ENCODE results near the gene COPZ2.
"Not testable (repeated sequence)": the region's sequence is repeated elsewhere in the genome, so short reads cannot be mapped to it uniquely, and the experiment has no call there.

The COPZ2 gene

GRCh38 chr17:48051283-48051682 is 13.7 kb upstream of the COPZ2 start:
- peaks cover 80% of the 10 kb centered on the region for H3K4me1 Mint-ChIP-seq
- peak overlapping the region; percentile 99 for H3K4me3 Mint-ChIP-seq

GRCh38 chr17:48048384-48049126 is 11.0 kb upstream of the COPZ2 start:
- DNase-seq (peak; percentile 41), ATAC-seq (peak; percentile 44)
- peaks cover 42% of the 10 kb centered on the region for H3K36me3 Mint-ChIP-seq (ENCODE audit: low read depth)
- H3K4me3 Mint-ChIP-seq = peak overlapping the region; percentile 99
- H3K9me3 Mint-ChIP-seq = no peaks in the 10 kb centered on the region
- peaks cover 67% of the 10 kb centered on the region for H3K4me1 Mint-ChIP-seq
- H3K27me3 Mint-ChIP-seq = no peaks in the 10 kb centered on the region
- H3K27ac Mint-ChIP-seq = peak overlapping the region; percentile 99

More at GRCh38 chr17:48051283-48051682, 13.7 kb upstream of the COPZ2 start:
- ATAC-seq (no peak), DNase-seq (no peak)
- Mint-ChIP-seq H3K27me3 (no peaks in the 10 kb centered on the region), H3K36me3 (ENCODE audit: low read depth) (peaks cover 54% of the 10 kb centered on the region), H3K9me3 (no peaks in the 10 kb centered on the region), H3K27ac (peak overlapping the region; percentile 19)

GRCh38 chr17:48047741-48048383 is 10.3 kb upstream of the COPZ2 start, which contains the start of gene NFE2L1:
Gene NFE2L1 (plus strand): TSS chr17:48048359. CDS start chr17:48051119, 2,760 bp downstream.
- Mint-ChIP-seq H3K9me3 (no peaks in the 10 kb centered on the region), H3K4me1 (peaks cover 60% of the 10 kb centered on the region), H3K4me3 (peak within 1 kb of the TSS; percentile 99), H3K27me3 (no peaks in the 10 kb centered on the region), H3K36me3 (ENCODE audit: low read depth) (peaks cover 38% of the 10 kb centered on the region), H3K27ac (peak within 1 kb of the TSS; percentile 99)
- ATAC-seq (peak; percentile 97), DNase-seq (peak; percentile 97)

- Mint-ChIP-seq H3K4me3 (peak overlapping the region; percentile 99), H3K27me3 (no peaks in the 10 kb centered on the region), H3K9me3 (no peaks in the 10 kb centered on the region), H3K4me1 (peaks cover 53% of the 10 kb centered on the region), H3K27ac (peak overlapping the region; percentile 99), H3K36me3 (ENCODE audit: low read depth) (peaks cover 36% of the 10 kb centered on the region)
- DNase-seq (no peak), ATAC-seq (no peak)
Observed at GRCh38 chr17:48047113-48047740, 9.6 kb upstream of the COPZ2 start.

GRCh38 chr17:48046296-48046695 is 8.7 kb upstream of the COPZ2 start:
- H3K4me1 Mint-ChIP-seq = peaks cover 44% of the 10 kb centered on the region

GRCh38 chr17:48045316-48046001 is 7.9 kb upstream of the COPZ2 start:
- Mint-ChIP-seq H3K4me1 (peaks cover 36% of the 10 kb centered on the region), H3K4me3 (peak overlapping the region; percentile 99), H3K9me3 (no peaks in the 10 kb centered on the region), H3K27ac (peak overlapping the region; percentile 99), H3K27me3 (peaks cover 2% of the 10 kb centered on the region), H3K36me3 (ENCODE audit: low read depth) (peaks cover 19% of the 10 kb centered on the region)
- no peak for DNase-seq
- ATAC-seq = no peak

More at GRCh38 chr17:48046296-48046695, 8.7 kb upstream of the COPZ2 start:
- peaks cover 28% of the 10 kb centered on the region for H3K36me3 Mint-ChIP-seq (ENCODE audit: low read depth)
- H3K4me3 Mint-ChIP-seq = peak overlapping the region; percentile 99
- H3K27me3 Mint-ChIP-seq = peaks cover under 1% of the 10 kb centered on the region
- DNase-seq = no peak
- H3K9me3 Mint-ChIP-seq = no peaks in the 10 kb centered on the region
- H3K27ac Mint-ChIP-seq = peak overlapping the region; percentile 99
- no peak for ATAC-seq

GRCh38 chr17:48044851-48045250 is 7.3 kb upstream of the COPZ2 start:
- Mint-ChIP-seq H3K27me3 (peaks cover 2% of the 10 kb centered on the region), H3K9me3 (no peaks in the 10 kb centered on the region), H3K27ac (no peak overlapping the region), H3K4me3 (no peak overlapping the region), H3K4me1 (peaks cover 30% of the 10 kb centered on the region), H3K36me3 (ENCODE audit: low read depth) (peaks cover 15% of the 10 kb centered on the region)
- ATAC-seq = no peak
- no peak for DNase-seq

- H3K27ac Mint-ChIP-seq = no peak overlapping the region
Observed at GRCh38 chr17:48043176-48043575, 5.6 kb upstream of the COPZ2 start.

GRCh38 chr17:48038687-48039086 is 1.1 kb upstream of the COPZ2 start:
- H3K4me1 Mint-ChIP-seq = peaks cover 14% of the 10 kb centered on the region
- H3K9me3 Mint-ChIP-seq = no peaks in the 10 kb centered on the region
- ATAC-seq (no peak), DNase-seq (no peak)
- H3K4me3 Mint-ChIP-seq = peak overlapping the region; percentile 76
- H3K27me3 Mint-ChIP-seq = peaks cover 17% of the 10 kb centered on the region
- no peaks in the 10 kb centered on the region for H3K36me3 Mint-ChIP-seq (ENCODE audit: low read depth)
- H3K27ac Mint-ChIP-seq = no peak overlapping the region

More at GRCh38 chr17:48043176-48043575, 5.6 kb upstream of the COPZ2 start:
- Mint-ChIP-seq H3K36me3 (ENCODE audit: low read depth) (peaks cover 7% of the 10 kb centered on the region), H3K4me1 (peaks cover 24% of the 10 kb centered on the region), H3K4me3 (no peak overlapping the region), H3K9me3 (no peaks in the 10 kb centered on the region), H3K27me3 (peaks cover 13% of the 10 kb centered on the region)
- ATAC-seq (no peak), DNase-seq (no peak)

GRCh38 chr17:48037838-48038323 is 284 bp upstream of the COPZ2 start:
- H3K4me1 Mint-ChIP-seq = peaks cover 14% of the 10 kb centered on the region
- no peak for DNase-seq
- ATAC-seq = peak; percentile 9
- peaks cover 17% of the 10 kb centered on the region for H3K27me3 Mint-ChIP-seq
- H3K36me3 Mint-ChIP-seq (ENCODE audit: low read depth) = no peaks in the 10 kb centered on the region
- peak overlapping the region; percentile 75 for H3K27ac Mint-ChIP-seq
- peak overlapping the region; percentile 76 for H3K4me3 Mint-ChIP-seq
- no peaks in the 10 kb centered on the region for H3K9me3 Mint-ChIP-seq

- Mint-ChIP-seq H3K27me3 (peaks cover 21% of the 10 kb centered on the region), H3K4me1 (peaks cover 14% of the 10 kb centered on the region), H3K27ac (no peak overlapping the region), H3K9me3 (no peaks in the 10 kb centered on the region), H3K4me3 (peak overlapping the region; percentile 76), H3K36me3 (ENCODE audit: low read depth) (no peaks in the 10 kb centered on the region)
- no peak for DNase-seq
- no peak for ATAC-seq
Observed at GRCh38 chr17:48036693-48037035, 933 bp downstream of the COPZ2 start.

- Mint-ChIP-seq H3K4me1 (peaks cover 14% of the 10 kb centered on the region), H3K27me3 (peaks cover 23% of the 10 kb centered on the region)
- H3K36me3 Mint-ChIP-seq (ENCODE audit: low read depth); H3K4me3 Mint-ChIP-seq; H3K9me3 Mint-ChIP-seq; ATAC-seq; H3K27ac Mint-ChIP-seq; DNase-seq: not testable (repeated sequence)
Observed at GRCh38 chr17:48034734-48035133, 2.9 kb downstream of the COPZ2 start.

- no peak for ATAC-seq
- DNase-seq = no peak
- Mint-ChIP-seq H3K4me3 (no peak overlapping the region), H3K27ac (no peak overlapping the region), H3K36me3 (ENCODE audit: low read depth) (no peaks in the 10 kb centered on the region), H3K4me1 (peaks cover 2% of the 10 kb centered on the region), H3K27me3 (peaks cover 17% of the 10 kb centered on the region), H3K9me3 (no peaks in the 10 kb centered on the region)
Observed at GRCh38 chr17:48031966-48032365, 5.6 kb downstream of the COPZ2 start.

- peaks cover 17% of the 10 kb centered on the region for H3K27me3 Mint-ChIP-seq
- H3K4me3 Mint-ChIP-seq = no peak overlapping the region
Observed at GRCh38 chr17:48030531-48030930, 7.1 kb downstream of the COPZ2 start.

More at GRCh38 chr17:48030531-48030930, 7.1 kb downstream of the COPZ2 start:
- Mint-ChIP-seq H3K4me1 (peaks cover 13% of the 10 kb centered on the region), H3K36me3 (ENCODE audit: low read depth) (no peaks in the 10 kb centered on the region), H3K9me3 (no peaks in the 10 kb centered on the region), H3K27ac (no peak overlapping the region)
- DNase-seq (no peak), ATAC-seq (no peak)
